ENCODE measurements around the gene WSB1.

Gene WSB1

GRCh38 chr17:27245230-27245696, 48.7 kb upstream of the WSB1 start (continued):
- no peak for TF ChIP-seq ZSCAN18 (tag by site-specific recombination; IDR thresholded peaks at IDR 0.05)
- no peak for TF ChIP-seq ZNF596 (tag by site-specific recombination; IDR thresholded peaks at IDR 0.05)
- no peak for TF ChIP-seq WT1 (tag by site-specific recombination; IDR thresholded peaks at IDR 0.05)
- no peak for TF ChIP-seq ZNF37A (tag by site-specific recombination; IDR thresholded peaks at IDR 0.05)
- TF ChIP-seq GLI4 (tag by site-specific recombination; IDR thresholded peaks at IDR 0.05) = no peak
- no peak for TF ChIP-seq ZNF521 (tag by site-specific recombination; IDR thresholded peaks at IDR 0.05)
- TF ChIP-seq ZNF501 (tag by site-specific recombination; IDR thresholded peaks at IDR 0.05) = no peak; the same call in 1 of the 2 replicates
- no peak for TF ChIP-seq ZNF426 (tag by site-specific recombination; IDR thresholded peaks at IDR 0.05)
- no peak for TF ChIP-seq ZNF837 (tag by site-specific recombination; IDR thresholded peaks at IDR 0.05)
- TF ChIP-seq PRDM10 (tag by site-specific recombination; IDR thresholded peaks at IDR 0.05) = peak; percentile 56
- no peak for TF ChIP-seq YY2 (tag by site-specific recombination; IDR thresholded peaks at IDR 0.05)
- no peak for TF ChIP-seq ZNF529 (tag by site-specific recombination; IDR thresholded peaks at IDR 0.05; ENCODE audit: insufficient replicate concordance)
- TF ChIP-seq ZNF664 (tag by site-specific recombination; IDR thresholded peaks at IDR 0.05) = no peak
- no peak for TF ChIP-seq ZNF488 (tag by site-specific recombination; IDR thresholded peaks at IDR 0.05)
- no peak for TF ChIP-seq ZNF280C (tag by site-specific recombination; IDR thresholded peaks at IDR 0.05)
- peak; percentile 53; the same call in 1 of the 2 replicates for TF ChIP-seq KLF8 (tag by site-specific recombination; IDR thresholded peaks at IDR 0.05)
- peak; percentile 73 for TF ChIP-seq SP2 (tag by site-specific recombination; IDR thresholded peaks at IDR 0.05)
- TF ChIP-seq ZXDB (tag by site-specific recombination; IDR thresholded peaks at IDR 0.05) = no peak
- TF ChIP-seq RBAK (tag by site-specific recombination; IDR thresholded peaks at IDR 0.05) = no peak
- 0 out of 2 replicates have a peak, but pooled peaks have one; percentile 30 for TF ChIP-seq ZBTB11 (tag by site-specific recombination; conservative IDR thresholded peaks at IDR 0.05; ENCODE audit: low read depth)
- TF ChIP-seq SP7 (tag by site-specific recombination; IDR thresholded peaks at IDR 0.05) = no peak
- no peak for TF ChIP-seq ZNF394 (tag by site-specific recombination; IDR thresholded peaks at IDR 0.05; ENCODE audit: borderline replicate concordance)
- peak; percentile 61; the same call in 1 of the 2 replicates for TF ChIP-seq KLF17 (tag by site-specific recombination; IDR thresholded peaks at IDR 0.05)

Data from HEK293 (cell line).